HepG2 (cell line): Measurements from ENCODE around the gene SPRED2. TPM values are rescaled to one million over a fixed set of nuclear protein-coding genes. Genes with fewer than 3 reads are reported as not detected.

Experiments used
- ARNT ChIP-seq: fragments of 450-650 bp; IDR thresholded peaks from 2 replicates; pipeline ENCODE4 v1.6.1; 2017
- ASH2L ChIP-seq: fragments of 300-600, 200-600 bp; sonication (generic); IDR thresholded peaks from 2 replicates; pipeline ENCODE4 v1.7.0; 2017; ENCODE audit warnings: low read depth, mild to moderate bottlenecking, moderate library complexity, mixed read lengths, low read length; ENCODE audit not compliant: insufficient read length
- ATAD3A ChIP-seq: sonication (generic); formaldehyde crosslinking; IDR thresholded peaks from 2 replicates; pipeline ENCODE4 v1.4.0; 2020; ENCODE audit warnings: missing genetic modification reagents
- BRD4 ChIP-seq: sonication (generic); formaldehyde crosslinking; IDR thresholded peaks from 2 replicates; pipeline ENCODE4 v1.4.0; 2020; ENCODE audit warnings: missing genetic modification reagents
- CCAR2 ChIP-seq: fragments of 200-400 bp; formaldehyde crosslinking; optimal IDR thresholded peaks from 2 replicates; pipeline ENCODE3; 2018; ENCODE audit warnings: low read depth, mild to moderate bottlenecking, low read length, moderate library complexity
- CHD2 ChIP-seq: IDR thresholded peaks from 2 replicates; pipeline ENCODE4 v1.6.1; 2011; ENCODE audit warnings: low read depth, low read length, improper control_type of control experiment
- CREBL2 ChIP-seq: sonication (generic); formaldehyde crosslinking; IDR thresholded peaks from 2 replicates; pipeline ENCODE4 v1.8.1; 2023; ENCODE audit warnings: missing genetic modification reagents, mild to moderate bottlenecking, borderline replicate concordance
- ELF1 ChIP-seq: sonication (generic); formaldehyde crosslinking; IDR thresholded peaks from 2 replicates; pipeline ENCODE4 v1.4.0; 2020; ENCODE audit warnings: missing genetic modification reagents
- ELF4 ChIP-seq: sonication (generic); formaldehyde crosslinking; IDR thresholded peaks from 2 replicates; pipeline ENCODE4 v1.5.0; 2020; ENCODE audit warnings: missing genetic modification reagents, mild to moderate bottlenecking, moderate library complexity, borderline replicate concordance
- FOSL1 ChIP-seq: sonication (generic); formaldehyde crosslinking; IDR thresholded peaks from 2 replicates; pipeline ENCODE4 v1.9.0; 2021; ENCODE audit warnings: missing genetic modification reagents, borderline replicate concordance
- FOXA3 ChIP-seq: IDR thresholded peaks from 2 replicates; pipeline ENCODE4 v1.6.1; 2016; ENCODE audit warnings: missing genetic modification reagents, missing compliant biosample characterization
- FOXP1 ChIP-seq, 2 experiments: fragments of 450-650 bp in 1 of 2; IDR thresholded peaks; 2 replicates each; pipeline ENCODE4 v1.6.1; 2017 to 2018; ENCODE audit warnings: antibody characterized with exemption in 1 of 2
- MYC ChIP-seq: sonication (generic); formaldehyde crosslinking; IDR thresholded peaks from 2 replicates; pipeline ENCODE4 v1.9.0; 2021; ENCODE audit warnings: missing genetic modification reagents, borderline replicate concordance
- NKX3-1 ChIP-seq: sonication (generic); formaldehyde crosslinking; IDR thresholded peaks from 2 replicates; pipeline ENCODE4 v1.5.0; 2020; ENCODE audit warnings: missing genetic modification reagents
- PHF8 ChIP-seq: sonication (generic); formaldehyde crosslinking; IDR thresholded peaks from 2 replicates; pipeline ENCODE4 v1.5.0; 2020; ENCODE audit warnings: missing genetic modification reagents
- REXO4 ChIP-seq: sonication (generic); formaldehyde crosslinking; IDR thresholded peaks from 2 replicates; pipeline ENCODE4 v1.8.0; 2022; ENCODE audit warnings: missing genetic modification reagents, mild to moderate bottlenecking, borderline replicate concordance
- SIN3A ChIP-seq: IDR thresholded peaks from 2 replicates; pipeline ENCODE4 v1.6.1; 2011; ENCODE audit warnings: low read depth, mild to moderate bottlenecking, control low read depth, low read length, borderline replicate concordance
- SRF ChIP-seq: IDR thresholded peaks from 2 replicates; pipeline ENCODE4 v1.6.1; 2011; ENCODE audit warnings: mild to moderate bottlenecking, low read depth, low read length, moderate library complexity
- STAT6 ChIP-seq: sonication (generic); formaldehyde crosslinking; IDR thresholded peaks from 2 replicates; pipeline ENCODE4 v1.4.0; 2020; ENCODE audit warnings: missing genetic modification reagents, mild to moderate bottlenecking, borderline replicate concordance
- TIGD3 ChIP-seq: sonication (generic); formaldehyde crosslinking; IDR thresholded peaks from 2 replicates; pipeline ENCODE4 v1.5.1; 2020; ENCODE audit warnings: mild to moderate bottlenecking, missing genetic modification reagents, borderline replicate concordance
- ZNF234 ChIP-seq: sonication (generic); formaldehyde crosslinking; conservative IDR thresholded peaks from 2 replicates; pipeline ENCODE4 v1.5.1; 2020; ENCODE audit warnings: mild to moderate bottlenecking, missing genetic modification reagents
- ZNF331 ChIP-seq: sonication (generic); formaldehyde crosslinking; IDR thresholded peaks from 2 replicates; pipeline ENCODE4 v1.4.0; 2020; ENCODE audit warnings: missing genetic modification reagents
- ZNF350 ChIP-seq: sonication (generic); formaldehyde crosslinking; IDR thresholded peaks from 2 replicates; pipeline ENCODE4 v1.4.0; 2020; ENCODE audit warnings: mild to moderate bottlenecking, low read depth, missing genetic modification reagents, borderline replicate concordance
- ZNF468 ChIP-seq: sonication (generic); formaldehyde crosslinking; IDR thresholded peaks from 2 replicates; pipeline ENCODE4 v1.8.0; 2022; ENCODE audit warnings: mild to moderate bottlenecking, moderate library complexity, missing genetic modification reagents
- ZNF543 ChIP-seq: sonication (generic); formaldehyde crosslinking; IDR thresholded peaks from 2 replicates; pipeline ENCODE4 v1.4.0; 2020; ENCODE audit warnings: mild to moderate bottlenecking, missing genetic modification reagents
- ZNF607 ChIP-seq: sonication (generic); formaldehyde crosslinking; IDR thresholded peaks from 2 replicates; pipeline ENCODE4 v1.5.1; 2020; ENCODE audit warnings: missing genetic modification reagents, mild to moderate bottlenecking, borderline replicate concordance
- ZNF629 ChIP-seq: sonication (generic); formaldehyde crosslinking; conservative IDR thresholded peaks from 2 replicates; pipeline ENCODE4 v1.5.0; 2020; ENCODE audit warnings: missing genetic modification reagents
- ZNF878 ChIP-seq: sonication (generic); formaldehyde crosslinking; IDR thresholded peaks from 2 replicates; pipeline ENCODE4 v1.8.1; 2023; ENCODE audit warnings: mild to moderate bottlenecking, missing genetic modification reagents, moderate library complexity
- ZSCAN21 ChIP-seq: sonication (generic); formaldehyde crosslinking; IDR thresholded peaks from 2 replicates; pipeline ENCODE4 v1.8.0; 2022; ENCODE audit warnings: mild to moderate bottlenecking, missing genetic modification reagents, moderate library complexity, borderline replicate concordance
- polyA plus RNA-seq, 8 experiments: library from polyadenylated mRNA; depleted of rRNA in 3 of 8; stranded (reverse) in 7 of 8; unstranded in 1 of 8; fragments of >200 nt; fragmentation: Illumina TruSeq in 4 of 8; extraction: Trizol in 4 of 8; gene quantifications; 2 replicates each; pipeline versions ENCODE4 v1.2.1 to v1.2.3, GENCODE V29; 2011 to 2016; ENCODE audit warnings: low read depth in 4 of 8, missing spikeins in 1 of 8, mixed read lengths in 1 of 8; ENCODE audit not compliant: insufficient read depth in 1 of 8
- total RNA-seq, 5 experiments: library from RNA; depleted of rRNA; stranded (reverse); fragments of >200 nt; fragmentation: Illumina TruSeq; extraction: Trizol; gene quantifications; 2 replicates each; pipeline ENCODE4 v1.2.3, GENCODE V29; 2016; ENCODE audit warnings: low read depth in 1 of 5

The SPRED2 gene
- total and polyA plus RNA-seq, 2 of the 13 experiments (the other 11 are each of a cell fraction or from before 2014, with no cell fraction given) = 13.0 to 37.0 TPM

- TF ChIP-seq STAT6 (CRISPR knock-in tag) = no peak
- TF ChIP-seq NKX3-1 (CRISPR knock-in tag) = peak; percentile 72
- TF ChIP-seq CHD2 = peak; percentile 52; the same call in 1 of the 2 replicates
- no peak for TF ChIP-seq ZNF234 (CRISPR knock-in tag)
- no peak for TF ChIP-seq ASH2L
- no peak for TF ChIP-seq CREBL2
- TF ChIP-seq ARNT = no peak
- TF ChIP-seq TIGD3 (CRISPR knock-in tag) = no peak
- peak; percentile 79; the same call in 1 of the 2 replicates for TF ChIP-seq MYC
- TF ChIP-seq FOXA3 = peak; percentile 78
- TF ChIP-seq ZSCAN21 = peak; percentile 53; the same call in 1 of the 2 replicates
- no peak for TF ChIP-seq REXO4 (CRISPR knock-in tag)
- peak; percentile 26; the same call in 1 of the 2 replicates for TF ChIP-seq SRF
- TF ChIP-seq ATAD3A (CRISPR knock-in tag) = no peak
- TF ChIP-seq FOSL1 (CRISPR knock-in tag) = 0 out of 2 replicates have a peak, but pooled peaks have one; percentile 42
- TF ChIP-seq ZNF350 (CRISPR knock-in tag) = no peak
- peak; percentile 78; the same call in 1 of the 2 replicates for TF ChIP-seq SIN3A
- peak; percentile 64; the same call in 1 of the 2 replicates for TF ChIP-seq ZNF607 (CRISPR knock-in tag)
- no peak for TF ChIP-seq ZNF629 (CRISPR knock-in tag)
- TF ChIP-seq FOXP1 (IDR thresholded peaks at IDR 0.05) = no peak
- TF ChIP-seq FOXP1 (CRISPR knock-in tag; IDR thresholded peaks at IDR 0.05) = peak; percentile 51; the same call in 1 of the 2 replicates
- peak; percentile 73 for TF ChIP-seq ELF1 (CRISPR knock-in tag)
- TF ChIP-seq ZNF878 (CRISPR knock-in tag) = peak; percentile 84
- TF ChIP-seq CCAR2 = peak; percentile 47
- peak; percentile 43 for TF ChIP-seq PHF8 (CRISPR knock-in tag)
- peak; percentile 47 for TF ChIP-seq BRD4 (CRISPR knock-in tag)
- peak; percentile 74 for TF ChIP-seq ELF4 (CRISPR knock-in tag)
- no peak for TF ChIP-seq ZNF468 (CRISPR knock-in tag)
- TF ChIP-seq ZNF543 = peak; percentile 90
- TF ChIP-seq ZNF331 = peak; percentile 89
These were observed 3.3 kb upstream of the SPRED2 start (continued) for GRCh38 chr2:65435625-65436168.
